ENCODE results near the gene ZDHHC14.

The ZDHHC14 gene

GRCh38 chr6:157663261-157663660 lies 282.3 kb downstream of the ZDHHC14 start:
- DNase-seq, result no peak

- DNase-seq, result no peak
Observed at GRCh38 chr6:157665180-157665579, 284.2 kb downstream of the ZDHHC14 start.

DNA sequence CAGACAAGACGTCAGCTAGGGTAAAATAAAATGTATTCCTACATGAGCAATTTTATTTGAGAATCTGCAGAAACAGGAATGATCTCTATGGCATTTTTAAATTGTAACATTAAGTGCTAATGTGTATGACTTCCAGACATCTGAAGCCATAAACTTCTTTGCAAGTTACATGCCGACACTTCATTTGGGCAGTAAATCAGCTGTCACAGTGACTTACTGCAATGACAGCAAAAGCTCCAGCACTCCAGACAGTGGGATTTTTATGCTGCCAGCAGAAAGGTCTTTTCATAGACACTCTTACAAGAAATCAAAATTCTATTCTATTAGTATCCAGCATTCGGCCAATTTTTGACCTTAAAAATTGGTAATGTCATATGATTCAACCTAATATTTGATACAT lies 285.7 kb downstream of the ZDHHC14 start:
- DNase-seq, result no peak

GRCh38 chr6:157667211-157668008 lies 286.4 kb downstream of the ZDHHC14 start:
- DNase-seq, result peak in 26 of 51 donors; percentile 5 to 79 (median 32)

- no peak for DNase-seq
Observed at GRCh38 chr6:157668009-157668401, 287.0 kb downstream of the ZDHHC14 start.

DNA sequence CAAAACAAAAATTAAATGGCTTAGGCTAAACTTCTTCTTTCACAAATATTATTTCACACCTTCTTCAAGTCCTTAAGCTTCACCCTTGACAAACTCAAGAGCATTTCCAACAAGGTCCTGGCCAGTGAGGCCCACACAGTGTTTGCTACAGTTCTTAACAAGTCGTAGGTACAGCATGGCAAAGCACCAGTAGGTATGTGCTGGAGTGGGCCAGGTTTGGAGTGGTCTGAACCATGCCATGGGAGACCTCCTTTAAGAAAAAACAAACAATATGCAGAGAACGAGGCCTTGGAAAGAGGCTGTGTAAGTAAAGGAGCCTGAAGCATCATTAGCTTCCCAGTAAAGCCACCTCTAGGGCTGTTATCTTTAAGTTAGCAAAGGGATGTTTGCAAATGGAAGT lies 287.7 kb downstream of the ZDHHC14 start:
- no peak for DNase-seq

DNA sequence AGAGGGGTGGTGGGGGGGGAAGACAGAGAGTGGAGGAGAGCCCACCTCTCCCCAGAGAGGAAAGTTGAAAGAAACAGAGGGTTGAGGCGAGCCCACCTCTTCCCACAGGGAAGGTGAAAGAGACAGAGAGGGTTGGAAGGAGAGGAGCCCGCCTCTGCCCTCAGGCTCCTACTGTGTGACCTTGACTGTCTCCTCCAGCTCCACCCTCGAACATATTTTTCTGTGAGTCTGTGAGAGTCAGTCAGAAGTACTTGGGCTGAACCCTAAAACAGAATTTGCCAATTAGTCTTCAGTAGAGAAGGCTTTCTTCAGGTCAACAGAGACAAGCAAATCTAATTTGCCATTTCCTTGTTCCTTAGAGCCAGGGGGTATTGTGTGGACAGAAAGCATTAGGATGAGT lies 288.3 kb downstream of the ZDHHC14 start:
- no peak for DNase-seq

DNA sequence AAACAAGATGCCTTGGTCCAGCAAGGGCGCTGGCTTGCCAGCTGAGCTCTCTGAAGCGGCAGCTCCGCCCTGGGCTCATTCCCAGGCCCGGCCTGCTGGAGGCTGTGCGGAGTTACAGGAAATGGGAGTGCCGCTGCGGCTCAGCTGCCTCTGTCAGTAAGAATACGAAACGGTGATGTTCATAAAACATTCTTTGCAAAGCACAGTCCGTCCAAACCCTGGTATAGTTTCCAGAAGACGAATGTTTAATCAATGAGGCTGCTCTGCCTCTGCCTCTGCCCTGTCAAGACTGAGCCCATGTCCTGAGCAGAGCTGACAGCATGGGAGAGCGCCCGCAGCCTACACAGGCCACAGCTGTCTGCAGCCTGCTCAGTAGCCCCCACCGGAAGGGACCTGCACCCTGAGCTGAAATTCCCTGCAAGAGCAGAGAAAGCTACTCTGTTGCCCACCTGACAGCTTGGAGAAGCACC lies 288.8 kb downstream of the ZDHHC14 start:
- peak in 41 of 51 donors; percentile 9 to 74 (median 42) for DNase-seq

DNA sequence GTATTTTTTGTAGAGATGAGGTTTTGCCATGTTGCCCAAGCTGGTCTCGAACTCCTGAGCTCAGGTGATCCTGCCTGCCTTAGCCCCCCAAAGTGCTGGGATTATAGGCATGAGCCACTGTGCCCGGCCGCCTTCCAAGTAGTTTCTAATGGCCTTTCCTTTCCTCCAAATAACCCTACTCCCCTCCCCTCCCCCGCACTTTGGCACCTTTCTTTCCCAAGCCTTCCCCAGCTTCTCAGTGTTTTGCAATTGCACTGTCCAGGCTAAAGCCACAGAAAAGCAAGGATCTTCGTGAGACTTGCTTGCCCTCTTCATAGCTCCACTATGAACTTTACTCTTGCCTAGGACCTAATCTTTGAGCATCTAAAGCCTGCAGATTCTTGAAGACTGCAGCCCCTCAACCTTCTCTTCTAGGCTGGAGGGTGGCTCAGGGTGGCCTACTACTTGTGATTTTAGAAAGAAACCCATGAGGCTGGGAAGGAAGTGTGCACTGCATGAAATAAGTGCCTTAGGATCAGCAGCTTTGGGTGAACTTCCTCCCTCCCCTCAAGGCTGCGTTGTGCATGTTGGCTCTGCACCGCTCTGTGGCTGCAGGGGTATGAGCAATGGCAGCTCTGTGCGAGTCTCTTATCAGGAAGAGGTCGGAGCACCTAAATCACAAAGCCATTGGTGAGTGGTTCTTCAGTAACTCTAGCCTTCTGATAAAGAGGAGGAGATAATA lies 289.6 kb downstream of the ZDHHC14 start:
- DNase-seq, result no peak

- DNase-seq, result no peak
Observed at GRCh38 chr6:157672726-157673412, 291.9 kb downstream of the ZDHHC14 start.

GRCh38 chr6:157673596-157673995 lies 292.6 kb downstream of the ZDHHC14 start:
- DNase-seq, result no peak

- DNase-seq, result no peak
Observed at GRCh38 chr6:157674061-157674460, 293.1 kb downstream of the ZDHHC14 start.

DNA sequence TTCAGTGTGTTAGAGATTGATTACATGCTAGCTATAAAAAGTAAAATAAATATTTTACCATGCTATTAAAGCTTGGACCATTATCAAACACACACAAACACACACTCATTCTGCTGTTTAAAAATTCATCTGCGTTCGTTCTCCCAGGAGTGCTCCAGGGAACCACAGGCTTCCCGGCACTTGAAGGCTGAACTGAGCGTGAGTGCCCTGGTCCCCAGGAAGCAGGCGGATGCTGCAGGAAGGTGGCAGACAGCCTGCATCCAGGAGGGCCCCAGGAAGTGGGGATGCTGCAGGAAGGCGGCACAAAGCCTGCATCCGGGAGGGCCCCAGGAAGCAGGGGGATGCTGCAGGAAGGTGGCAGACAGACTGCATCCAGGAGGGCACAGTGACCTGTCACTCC lies 294.8 kb downstream of the ZDHHC14 start:
- DNase-seq, result no peak

- DNase-seq, result no peak
Observed at GRCh38 chr6:157676241-157676640, 295.3 kb downstream of the ZDHHC14 start.

DNA sequence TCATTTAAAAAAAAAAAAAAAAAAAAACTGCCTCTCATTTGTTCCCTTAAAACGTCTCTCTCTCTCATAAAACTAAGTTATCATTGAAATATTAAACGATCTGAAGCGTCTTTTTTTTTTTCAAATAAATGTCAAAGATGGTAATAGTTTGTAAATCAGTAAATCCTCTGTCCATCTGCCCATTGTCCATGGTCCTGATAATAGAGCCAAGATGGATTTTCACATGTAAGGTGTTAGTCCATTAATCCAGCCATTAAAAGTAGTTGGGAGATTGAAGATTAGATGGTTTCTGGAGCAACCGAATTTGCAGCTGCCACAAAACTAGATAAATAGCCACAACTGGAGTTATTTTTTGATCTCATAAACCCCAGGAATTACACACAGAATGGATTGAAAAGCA lies 296.2 kb downstream of the ZDHHC14 start:
- no peak for DNase-seq

DNA sequence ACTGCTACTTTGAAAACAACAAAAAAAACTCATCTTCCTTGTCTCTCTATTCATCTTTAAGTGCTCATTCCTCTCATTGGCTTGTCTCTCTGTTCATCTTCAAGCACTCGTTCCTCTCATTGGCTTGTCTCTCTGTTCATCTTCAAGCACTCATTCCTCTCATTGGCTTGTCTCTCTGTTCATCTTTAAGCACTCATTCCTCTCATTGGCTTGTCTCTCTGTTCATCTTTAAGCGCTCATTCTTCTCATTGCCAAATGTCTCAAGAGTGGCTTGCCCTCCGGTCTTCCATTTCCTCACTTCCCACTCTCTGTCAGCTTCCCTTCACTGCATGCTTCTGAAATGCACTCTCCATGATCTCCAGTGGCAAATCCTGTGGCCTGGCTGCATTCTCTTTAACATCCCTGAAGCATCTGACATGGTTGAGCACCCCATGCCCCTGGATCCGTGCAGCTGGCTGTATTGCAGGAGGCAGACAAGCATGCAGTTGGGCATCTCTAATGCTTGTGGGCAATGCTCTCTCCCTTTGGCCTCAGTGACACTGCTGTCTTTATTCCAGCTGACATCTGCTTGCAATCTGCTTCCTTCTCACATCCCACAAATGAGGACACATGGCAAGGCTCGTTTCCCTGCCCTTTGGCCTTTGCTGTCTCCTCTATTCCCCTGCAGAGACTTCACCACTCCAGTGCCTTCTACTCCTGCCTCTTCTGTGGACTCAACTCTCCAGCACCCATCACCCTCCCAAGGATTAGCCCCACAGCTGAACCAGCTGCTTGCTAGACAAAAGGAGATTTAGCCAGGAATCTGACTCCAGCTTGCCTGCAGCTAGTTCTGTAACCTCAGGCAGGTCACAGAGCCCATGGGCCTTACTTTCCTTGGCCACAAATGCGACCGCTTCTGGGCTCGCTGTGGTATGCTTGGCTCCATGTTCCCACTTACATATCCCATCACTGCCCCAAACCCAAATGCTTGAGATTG lies 298.9 kb downstream of the ZDHHC14 start:
- no peak for DNase-seq

DNA sequence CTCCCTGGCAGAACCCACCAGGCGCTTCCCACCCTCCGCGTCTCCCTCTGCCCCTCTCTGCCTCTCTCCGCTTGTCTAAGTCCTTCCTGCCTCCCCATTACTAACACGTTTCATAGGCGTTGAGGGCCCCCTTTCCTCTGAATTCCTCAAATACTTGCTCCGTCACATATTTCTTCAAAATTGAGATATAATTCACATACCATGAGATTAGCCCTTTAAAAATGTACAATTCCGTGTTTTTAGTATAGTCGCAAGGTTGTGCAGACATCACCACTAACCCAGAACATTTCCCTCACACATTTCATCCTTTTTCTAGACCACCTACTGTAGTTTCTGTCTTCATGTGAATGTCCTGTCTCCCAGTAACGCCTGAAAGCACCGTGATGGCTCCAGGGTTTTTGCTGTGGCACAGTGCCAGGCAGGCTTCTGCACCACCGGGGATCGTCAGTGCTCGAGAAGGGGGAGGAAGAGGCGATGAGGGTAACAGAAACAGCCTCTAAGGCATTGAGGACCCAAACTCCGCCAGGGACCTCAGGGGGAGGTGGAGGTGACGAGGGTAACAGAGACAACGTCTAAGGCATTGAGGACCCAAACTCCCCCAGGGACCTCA lies 300.2 kb downstream of the ZDHHC14 start:
- DNase-seq, result no peak

DNA sequence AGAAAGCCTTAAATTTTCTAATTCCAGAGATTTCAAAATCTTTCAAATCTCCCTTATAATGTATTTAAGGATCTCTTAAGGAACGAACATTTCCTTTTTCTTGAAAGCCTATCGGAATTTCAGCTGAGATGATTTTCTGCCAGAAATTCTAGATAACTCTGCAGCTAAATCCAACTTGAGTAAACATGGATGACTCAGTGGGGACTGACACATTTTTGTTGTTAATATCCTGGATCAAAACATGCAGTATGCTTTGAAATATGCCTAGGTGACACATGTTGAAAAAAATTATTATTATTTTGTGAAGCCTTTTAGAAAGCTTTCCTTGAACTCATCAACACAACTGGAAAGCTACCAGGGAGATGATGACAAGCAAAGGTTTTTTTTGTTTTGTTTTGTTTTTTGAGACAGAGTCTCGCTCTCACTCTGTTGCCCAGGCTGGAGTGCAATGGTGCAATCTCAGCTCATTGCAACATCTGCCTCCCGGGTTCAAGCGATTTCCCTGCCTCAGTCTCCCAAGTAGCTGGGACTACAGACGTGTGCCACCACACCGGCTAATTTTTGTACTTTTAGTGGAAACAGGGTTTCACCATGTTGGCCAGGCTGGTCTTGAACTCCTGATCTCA lies 302.0 kb downstream of the ZDHHC14 start:
- DNase-seq, result no peak

GRCh38 chr6:157683707-157684106 lies 302.7 kb downstream of the ZDHHC14 start:
- DNase-seq, result no peak

Measured in hypothalamus (tissue), 51 donors.